MM.1S (cell line): Measurements from ENCODE around the gene SECISBP2.

ENCODE experiments used
- DNase-seq: peaks from one replicate; pipeline ENCODE4 v3.0.0-alpha.2; 2015
- H2AFZ ChIP-seq: fragments of 300-600 bp; sonication (generic); 2 replicates; pipeline ENCODE4 v1.6.0; 2016; ENCODE audit warnings: antibody characterized with exemption, low read length
- H3F3A ChIP-seq: fragments of 300-600 bp; sonication (generic); 2 replicates; pipeline ENCODE4 v1.6.1; 2016; ENCODE audit warnings: mild to moderate bottlenecking, antibody characterized with exemption, low read length, moderate library complexity, mixed read lengths; ENCODE audit not compliant: insufficient read depth
- H3K27ac ChIP-seq: fragments of 300-600 bp; sonication (generic); 2 replicates; pipeline ENCODE4 v1.5.1; 2016; ENCODE audit warnings: mild to moderate bottlenecking, low read length
- H3K27me3 ChIP-seq: fragments of 300-600 bp; sonication (generic); replicated peaks from 2 replicates; pipeline ENCODE4 v1.6.0; 2016; ENCODE audit warnings: low read length; ENCODE audit not compliant: insufficient read depth
- H3K36me3 ChIP-seq: fragments of 300-600 bp; sonication (generic); replicated peaks from 2 replicates; pipeline ENCODE4 v1.6.1; 2016; ENCODE audit warnings: mild to moderate bottlenecking, low read length, mixed read lengths; ENCODE audit not compliant: insufficient read depth
- H3K4me1 ChIP-seq: fragments of 300-600 bp; sonication (generic); 2 replicates; pipeline ENCODE4 v1.6.1; 2016; ENCODE audit warnings: low read length, mixed read lengths
- H3K4me2 ChIP-seq: fragments of 300-600 bp; sonication (generic); 2 replicates; pipeline ENCODE4 v1.6.0; 2016; ENCODE audit warnings: low read depth, low read length
- H3K4me3 ChIP-seq: fragments of 300-600 bp; sonication (generic); 2 replicates; pipeline ENCODE4 v1.5.1; 2016; ENCODE audit warnings: low read length, mixed read lengths
- H3K79me2 ChIP-seq: fragments of 300-600 bp; sonication (generic); 2 replicates; pipeline ENCODE4 v1.6.1; 2016; ENCODE audit warnings: mixed run types, low read length, mixed read lengths
- H3K9ac ChIP-seq: fragments of 300-600 bp; sonication (generic); 2 replicates; pipeline ENCODE4 v1.6.1; 2016; ENCODE audit warnings: low read length, mixed read lengths
- H3K9me2 ChIP-seq: fragments of 300-600 bp; sonication (generic); replicated peaks from 2 replicates; pipeline ENCODE4 v1.6.1; 2016; ENCODE audit warnings: mild to moderate bottlenecking, low read length, mixed read lengths; ENCODE audit not compliant: insufficient read depth
- H3K9me3 ChIP-seq: fragments of 300-600 bp; sonication (generic); replicated peaks from 2 replicates; pipeline ENCODE4 v1.6.1; 2016; ENCODE audit warnings: mild to moderate bottlenecking, low read length, mixed read lengths; ENCODE audit not compliant: insufficient read depth
- H4K20me1 ChIP-seq: fragments of 300-600 bp; sonication (generic); 2 replicates; pipeline ENCODE4 v1.6.1; 2016; ENCODE audit warnings: mild to moderate bottlenecking, low read length, moderate library complexity, mixed read lengths; ENCODE audit not compliant: insufficient read depth
- EZH2 ChIP-seq: fragments of 300-600 bp; sonication (generic); optimal IDR thresholded peaks from 2 replicates; pipeline ENCODE3; 2017; ENCODE audit warnings: low read depth, mild to moderate bottlenecking, antibody characterized with exemption, low read length, mixed read lengths
- EZH2phosphoT487 ChIP-seq: fragments of 300-600 bp; sonication (generic); IDR thresholded peaks from 2 replicates; pipeline ENCODE4 v1.6.1; 2018; ENCODE audit warnings: antibody characterized with exemption, low read length
- TF ChIP-seq, protein P1 (sequence below): fragments of 300-600 bp; sonication (generic); IDR thresholded peaks from 2 replicates; pipeline ENCODE4 v1.5.1; 2016; ENCODE audit warnings: antibody characterized with exemption, low read length, mixed read lengths

Gene SECISBP2

DNA sequence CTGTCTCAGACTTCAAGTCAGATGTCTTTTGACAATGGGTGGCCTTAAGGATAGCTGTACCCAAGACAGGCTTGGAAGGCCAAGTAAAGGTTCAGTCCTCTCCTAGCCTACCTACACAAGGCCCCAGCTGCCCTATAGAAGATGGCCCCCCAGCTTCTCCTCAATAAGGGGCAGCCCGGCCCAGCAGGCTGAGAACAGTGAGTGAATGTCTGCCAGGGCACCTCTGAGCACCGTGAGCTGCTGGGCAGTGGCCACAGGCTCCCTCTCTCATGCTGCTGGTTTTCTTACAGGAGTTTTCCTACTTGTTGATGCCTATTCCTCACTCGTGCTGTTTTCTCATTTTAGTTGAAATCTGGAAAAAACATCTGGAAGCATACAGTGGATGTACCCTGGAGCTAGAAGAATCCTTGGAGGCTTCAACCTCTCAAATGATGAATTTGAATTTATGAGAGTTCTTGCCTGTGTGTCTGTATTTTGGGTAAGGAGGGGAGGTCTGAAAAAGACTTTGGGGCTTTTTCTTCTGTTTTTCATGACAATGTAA lies 40.1 kb downstream of the SECISBP2 start:
- no peaks in the 10 kb centered on the region for H3F3A ChIP-seq
- no peak overlapping the region for H3K4me3 ChIP-seq
- peaks cover 2% of the 10 kb centered on the region; the same call in 1 of the 2 replicates for H3K79me2 ChIP-seq
- no peaks in the 10 kb centered on the region for H3K4me1 ChIP-seq
- no peak for DNase-seq
- H4K20me1 ChIP-seq: no peaks in the 10 kb centered on the region
- H3K27me3 ChIP-seq: no peaks in the 10 kb centered on the region
- H3K27ac ChIP-seq: no peak overlapping the region
- no peak overlapping the region for H3K9ac ChIP-seq
- no peaks in the 10 kb centered on the region for H3K9me3 ChIP-seq
- TF ChIP-seq EZH2 (no peak), EZH2phosphoT487 (no peak)
- TF ChIP-seq, protein P1, sequence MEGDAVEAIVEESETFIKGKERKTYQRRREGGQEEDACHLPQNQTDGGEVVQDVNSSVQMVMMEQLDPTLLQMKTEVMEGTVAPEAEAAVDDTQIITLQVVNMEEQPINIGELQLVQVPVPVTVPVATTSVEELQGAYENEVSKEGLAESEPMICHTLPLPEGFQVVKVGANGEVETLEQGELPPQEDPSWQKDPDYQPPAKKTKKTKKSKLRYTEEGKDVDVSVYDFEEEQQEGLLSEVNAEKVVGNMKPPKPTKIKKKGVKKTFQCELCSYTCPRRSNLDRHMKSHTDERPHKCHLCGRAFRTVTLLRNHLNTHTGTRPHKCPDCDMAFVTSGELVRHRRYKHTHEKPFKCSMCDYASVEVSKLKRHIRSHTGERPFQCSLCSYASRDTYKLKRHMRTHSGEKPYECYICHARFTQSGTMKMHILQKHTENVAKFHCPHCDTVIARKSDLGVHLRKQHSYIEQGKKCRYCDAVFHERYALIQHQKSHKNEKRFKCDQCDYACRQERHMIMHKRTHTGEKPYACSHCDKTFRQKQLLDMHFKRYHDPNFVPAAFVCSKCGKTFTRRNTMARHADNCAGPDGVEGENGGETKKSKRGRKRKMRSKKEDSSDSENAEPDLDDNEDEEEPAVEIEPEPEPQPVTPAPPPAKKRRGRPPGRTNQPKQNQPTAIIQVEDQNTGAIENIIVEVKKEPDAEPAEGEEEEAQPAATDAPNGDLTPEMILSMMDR: no peak
- no peak overlapping the region for H3K4me2 ChIP-seq
- peaks cover 12% of the 10 kb centered on the region; the same call in 1 of the 2 replicates for H3K36me3 ChIP-seq
- no peaks in the 10 kb centered on the region for H3K9me2 ChIP-seq
- H2AFZ ChIP-seq: no peak overlapping the region

DNA sequence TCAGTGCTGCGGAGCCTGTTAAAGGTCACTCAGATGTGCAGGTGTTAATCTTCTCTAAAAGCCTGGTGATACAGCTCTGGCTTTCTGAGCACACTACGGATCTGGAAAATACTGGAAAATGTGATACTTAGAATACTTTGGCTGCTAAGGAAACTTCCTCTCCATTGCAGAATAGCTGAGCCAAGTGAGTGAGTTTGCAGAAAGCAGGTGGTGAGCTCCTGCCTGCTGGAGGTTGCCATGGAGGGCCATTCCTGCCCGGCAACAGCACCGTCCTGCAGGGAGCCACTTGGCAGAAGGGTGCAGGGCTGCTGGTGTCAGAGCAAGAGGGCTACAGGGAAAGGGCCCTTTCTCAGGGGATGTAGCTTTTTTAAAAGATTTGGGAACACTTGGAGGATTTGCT lies 40.7 kb downstream of the SECISBP2 start:
- H4K20me1 ChIP-seq: no peaks in the 10 kb centered on the region
- peaks cover 12% of the 10 kb centered on the region; the same call in 1 of the 2 replicates for H3K36me3 ChIP-seq
- H3K27me3 ChIP-seq: no peaks in the 10 kb centered on the region
- no peak overlapping the region for H2AFZ ChIP-seq
- H3K27ac ChIP-seq: no peak overlapping the region
- no peak overlapping the region for H3K4me2 ChIP-seq
- no peak for DNase-seq
- H3K4me1 ChIP-seq: no peaks in the 10 kb centered on the region
- no peaks in the 10 kb centered on the region for H3F3A ChIP-seq
- H3K9me2 ChIP-seq: no peaks in the 10 kb centered on the region
- H3K79me2 ChIP-seq: no peaks in the 10 kb centered on the region
- TF ChIP-seq, protein P1: no peak
- no peak for TF ChIP-seq EZH2phosphoT487
- TF ChIP-seq EZH2: no peak
- H3K9me3 ChIP-seq: no peaks in the 10 kb centered on the region
- H3K9ac ChIP-seq: no peak overlapping the region
- H3K4me3 ChIP-seq: no peak overlapping the region

DNA sequence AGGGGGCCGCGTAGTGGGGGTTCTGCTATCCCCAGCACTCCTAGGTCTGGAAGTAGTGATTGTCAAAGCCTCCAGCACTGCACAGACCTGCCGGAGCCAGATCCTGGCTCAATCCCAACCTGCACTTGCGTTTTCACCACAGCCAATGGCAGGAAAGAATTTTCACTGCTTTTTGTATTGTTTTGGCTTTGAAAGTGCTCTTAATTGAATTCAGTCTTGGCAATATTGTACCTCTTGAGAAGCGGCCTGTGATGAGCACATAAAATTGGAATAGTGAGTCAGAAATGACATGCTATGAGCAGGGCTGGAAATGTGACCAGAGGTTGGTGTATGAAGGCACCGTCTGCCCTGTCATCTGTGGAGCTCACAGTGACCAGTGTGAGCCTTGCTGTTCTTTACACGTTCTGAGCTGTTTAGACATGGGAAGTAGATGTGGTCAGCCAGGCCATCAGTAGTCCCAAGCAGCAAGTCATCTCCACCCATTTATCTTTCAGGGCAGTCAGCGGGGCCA lies 41.5 kb downstream of the SECISBP2 start:
- Histone ChIP-seq H3K4me2 (no peak overlapping the region), H3K9me2 (no peaks in the 10 kb centered on the region), H3K4me1 (no peaks in the 10 kb centered on the region), H3K9ac (no peak overlapping the region), H3K9me3 (no peaks in the 10 kb centered on the region), H3K4me3 (no peak overlapping the region), H3K27ac (no peak overlapping the region), H4K20me1 (no peaks in the 10 kb centered on the region), H3K27me3 (no peaks in the 10 kb centered on the region), H3K36me3 (peaks cover 12% of the 10 kb centered on the region; the same call in 1 of the 2 replicates), H3F3A (no peaks in the 10 kb centered on the region), H3K79me2 (no peaks in the 10 kb centered on the region), H2AFZ (no peak overlapping the region)
- DNase-seq: no peak
- TF ChIP-seq, protein P1: no peak
- TF ChIP-seq EZH2: no peak
- TF ChIP-seq EZH2phosphoT487: no peak
